Common myeloid progenitor, CD34-positive (primary cell): ENCODE data around the gene TBC1D12.

Experiments used
- CTCF ChIA-PET: fragments of 350-600 bp; sonication (Branson Sonifier 250); formaldehyde crosslinking; loops from one replicate; lab custom pipeline; 2021; ENCODE audit warnings: antibody characterized with exemption; lab: Charles Lee
- POLR2A ChIA-PET: fragments of 350-600 bp; sonication (Branson Sonifier 250); formaldehyde crosslinking; loops from one replicate; lab custom pipeline; 2021; ENCODE audit warnings: antibody characterized with exemption; lab: Charles Lee
- DNase-seq, 3 donors: peaks; one replicate each; pipeline versions ENCODE4 v3.0.0 to v3.0.0-alpha.2; 2013
- H3K27ac ChIP-seq, 2 experiments: 1 replicate in 1 of 2; 2 replicates in 1 of 2; pipeline ENCODE4 v1.7.0; 2013; ENCODE audit warnings: inconsistent platforms in 2 of 2, low read length in 2 of 2, mild to moderate bottlenecking in 2 of 2, low read depth in 1 of 2, moderate library complexity in 1 of 2; ENCODE audit not compliant: severe bottlenecking in 2 of 2, insufficient read depth in 1 of 2, poor library complexity in 1 of 2
- H3K27me3 ChIP-seq, 5 experiments: replicated peaks in 2 of 5; 1 replicate in 3 of 5; 2 replicates in 2 of 5; pipeline versions ENCODE4 v1.6.1 to v1.7.0; 2013; ENCODE audit warnings: low read length in 4 of 5, mild to moderate bottlenecking in 2 of 5, moderate library complexity in 2 of 5, inconsistent platforms in 1 of 5; ENCODE audit not compliant: insufficient read depth in 5 of 5, control insufficient read depth in 4 of 5
- H3K36me3 ChIP-seq, 4 experiments: 1 replicate in 2 of 4; 2 replicates in 2 of 4; pipeline versions ENCODE4 v1.6.1 to v1.7.0; 2013; ENCODE audit warnings: low read length in 3 of 4, control low read depth in 1 of 4, mild to moderate bottlenecking in 1 of 4; ENCODE audit not compliant: control insufficient read depth in 4 of 4, insufficient read depth in 4 of 4
- H3K4me1 ChIP-seq, 4 experiments: 1 replicate in 3 of 4; 2 replicates in 1 of 4; pipeline versions ENCODE4 v1.6.1 to v1.7.1; 2013; ENCODE audit warnings: low read length in 3 of 4, mild to moderate bottlenecking in 3 of 4, control low read depth in 1 of 4, inconsistent platforms in 1 of 4, moderate library complexity in 1 of 4; ENCODE audit not compliant: control insufficient read depth in 4 of 4, insufficient read depth in 4 of 4; ENCODE audit errors: control extremely low read depth in 1 of 4
- H3K4me3 ChIP-seq, 7 experiments: 1 replicate in 4 of 7; 2 replicates in 3 of 7; pipeline versions ENCODE4 v1.5.1 to v1.7.0; 2013; ENCODE audit warnings: mild to moderate bottlenecking in 7 of 7, low read length in 6 of 7, moderate library complexity in 6 of 7, inconsistent platforms in 2 of 7, low read depth in 2 of 7, control low read depth in 1 of 7; ENCODE audit not compliant: insufficient read depth in 4 of 7, control insufficient read depth in 1 of 7; ENCODE audit errors: extremely low read depth in 1 of 7
- H3K9me3 ChIP-seq, 5 experiments: 1 replicate in 4 of 5; 2 replicates in 1 of 5; pipeline versions ENCODE4 v1.6.1 to v1.7.1; 2013; ENCODE audit warnings: low read length in 4 of 5, mild to moderate bottlenecking in 2 of 5, inconsistent platforms in 1 of 5, low read depth in 1 of 5, moderate library complexity in 1 of 5; ENCODE audit not compliant: control insufficient read depth in 4 of 5, insufficient read depth in 2 of 5; ENCODE audit errors: control extremely low read depth in 1 of 5
- WGBS: methylation state at CpG from one replicate; pipeline ENCODE4 v1.1.5; 2013; ENCODE audit not compliant: insufficient coverage; 5-methylcytosine and 5-hydroxymethylcytosine counted together

TBC1D12 gene

DNA sequence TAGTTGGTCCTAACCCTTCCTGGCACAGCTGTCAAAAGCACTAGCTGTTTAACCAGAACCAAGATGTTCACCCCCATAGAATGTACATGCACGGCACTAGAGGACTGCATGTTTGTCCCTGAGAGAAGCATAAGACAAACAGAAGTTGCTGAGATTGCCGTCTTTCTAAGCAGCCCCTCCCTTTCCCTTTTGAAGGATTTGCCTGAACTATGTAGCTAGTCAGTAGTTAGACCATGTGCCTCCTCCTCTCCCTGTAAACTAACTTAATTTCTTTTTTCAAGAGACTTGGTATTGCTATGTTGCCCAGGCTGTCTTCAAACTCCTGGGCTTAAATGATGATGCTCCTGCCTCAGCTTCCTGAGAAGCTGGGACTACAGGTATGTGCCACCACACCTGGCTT is 40.7 kb downstream of the TBC1D12 start:
- DNase-seq, result no peak
- POLR2A ChIA-PET, result no interaction called here
- 100% methylated on average over 2 of the region's 2 CpGs for WGBS

GRCh38 chr10:94443549-94443948 is 41.2 kb downstream of the TBC1D12 start:
- Histone ChIP-seq H3K36me3 (no peaks in the 10 kb centered on the region), H3K27ac (no peak overlapping the region), H3K27me3 (no peaks in the 10 kb centered on the region), H3K4me1 (peaks cover 0 to 2% (median 0%) of the 10 kb centered on the region in 4 experiments), H3K9me3 (no peaks in the 10 kb centered on the region), H3K4me3 (no peak overlapping the region)
- POLR2A ChIA-PET, result no interaction called here
- 93% methylated on average over 4 of the region's 4 CpGs for WGBS
- CTCF ChIA-PET, result interaction anchor here (0.7 to 2.1 kb wide), 12 partner anchors 10 to 589 kb away, joined by 3 to 9 read pairs (median 3); partner anchors contain the start of gene NOC3L
- DNase-seq, result no peak

More for the DNA sequence above, 40.7 kb downstream of the TBC1D12 start:
- H3K9me3 ChIP-seq, result peaks cover 0 to 1% (median 0%) of the 10 kb centered on the region in 5 experiments
- H3K4me1 ChIP-seq, result peaks cover 0 to 2% (median 0%) of the 10 kb centered on the region in 4 experiments
- no peak overlapping the region for H3K27ac ChIP-seq
- CTCF ChIA-PET, result interaction anchor here (1.1 to 1.9 kb wide), 4 partner anchors 9 to 162 kb away, joined by 3 to 7 read pairs (median 4); no protein-coding TSS in a partner anchor
- H3K27me3 ChIP-seq, result no peaks in the 10 kb centered on the region
- no peak overlapping the region for H3K4me3 ChIP-seq
- H3K36me3 ChIP-seq, result no peaks in the 10 kb centered on the region

DNA sequence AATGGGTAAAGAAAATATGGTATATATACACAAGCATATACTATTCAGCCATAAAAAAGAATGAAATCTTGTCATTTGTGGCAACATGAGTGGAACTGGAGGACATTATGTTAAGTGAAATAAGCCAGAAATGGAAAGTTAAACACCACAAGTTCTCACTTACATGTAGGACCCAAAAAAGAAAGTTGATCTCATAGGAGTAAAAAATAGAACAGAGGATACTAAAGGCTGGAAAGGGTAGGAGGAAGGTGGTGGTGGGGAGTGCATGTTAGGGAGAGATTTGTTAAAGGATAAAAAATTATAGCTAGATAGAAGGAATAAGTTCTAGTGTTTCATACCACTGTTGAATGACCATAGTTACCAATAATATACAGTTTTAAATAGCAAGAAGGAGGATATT is 48.4 kb downstream of the TBC1D12 start:
- Histone ChIP-seq H3K27ac (no peak overlapping the region), H3K4me1 (no peaks in the 10 kb centered on the region), H3K27me3 (no peaks in the 10 kb centered on the region), H3K4me3 (no peak overlapping the region), H3K36me3 (no peaks in the 10 kb centered on the region), H3K9me3 (peaks cover 0 to 22% (median 5%) of the 10 kb centered on the region in 5 experiments)
- CTCF ChIA-PET, result no interaction called here
- DNase-seq, result no peak
- POLR2A ChIA-PET, result no interaction called here

GRCh38 chr10:94451883-94452519 is 49.7 kb downstream of the TBC1D12 start:
- no peaks in the 10 kb centered on the region for H3K4me1 ChIP-seq
- peaks cover 0 to 23% (median 5%) of the 10 kb centered on the region in 5 experiments for H3K9me3 ChIP-seq
- no peaks in the 10 kb centered on the region for H3K36me3 ChIP-seq
- no CpG with 5 or more reads among the region's 1 CpG for WGBS
- H3K27ac ChIP-seq, result no peak overlapping the region
- POLR2A ChIA-PET, result no interaction called here
- no peak for DNase-seq
- CTCF ChIA-PET, result interaction anchor here (1.3 kb wide), 1 partner anchor 11 kb away, joined by 3 read pairs; no protein-coding TSS in a partner anchor
- no peaks in the 10 kb centered on the region for H3K27me3 ChIP-seq
- no peak overlapping the region for H3K4me3 ChIP-seq

DNA sequence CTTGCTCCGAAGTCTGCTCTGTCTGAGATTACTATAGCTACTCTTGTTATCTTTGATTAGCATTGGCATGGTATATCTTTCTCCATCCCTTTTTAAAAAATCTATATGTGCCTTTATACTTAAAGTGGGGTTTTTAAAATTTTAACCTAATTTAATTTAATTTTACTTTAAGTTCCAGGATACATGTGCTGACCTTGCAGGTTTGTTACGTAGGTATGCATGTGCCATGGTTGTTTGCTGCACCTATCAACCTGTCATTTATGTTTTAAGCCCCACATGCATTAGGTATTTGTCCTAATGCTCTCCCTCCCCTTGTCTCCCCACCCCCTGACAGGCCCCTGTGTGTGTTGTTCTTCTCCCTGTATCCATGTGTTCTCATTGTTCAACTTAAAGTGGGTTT is 54.6 kb downstream of the TBC1D12 start:
- H3K27me3 ChIP-seq, result no peaks in the 10 kb centered on the region
- no peaks in the 10 kb centered on the region for H3K4me1 ChIP-seq
- CTCF ChIA-PET, result no interaction called here
- no peak for DNase-seq
- peaks cover 4 to 33% (median 9%) of the 10 kb centered on the region in 5 experiments for H3K9me3 ChIP-seq
- peaks cover 0 to 5% (median under 1%) of the 10 kb centered on the region in 4 experiments for H3K36me3 ChIP-seq
- no peak overlapping the region for H3K4me3 ChIP-seq
- H3K27ac ChIP-seq, result no peak overlapping the region
- WGBS, result no CpG with 5 or more reads among the region's 2 CpGs
- POLR2A ChIA-PET, result no interaction called here

DNA sequence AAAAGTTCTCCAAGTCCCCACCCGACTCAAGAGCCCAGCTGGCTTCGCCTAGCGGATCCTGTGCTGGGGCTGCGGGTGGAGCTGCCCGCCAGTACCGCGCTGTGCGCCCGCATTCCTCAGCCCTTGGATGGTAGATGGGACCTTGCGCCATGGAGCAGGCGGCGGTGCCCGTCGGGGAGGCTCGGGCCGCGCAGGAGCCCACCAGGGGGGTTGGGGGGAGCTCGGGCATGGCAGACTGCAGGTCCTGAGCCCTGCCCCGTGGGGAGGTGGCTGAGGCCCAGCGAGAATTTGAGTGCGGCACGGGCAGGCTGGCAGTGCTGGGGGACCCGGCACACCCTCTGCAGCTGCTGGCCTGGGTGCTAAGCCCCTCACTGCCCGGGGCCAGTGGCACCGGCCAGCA is 57.0 kb downstream of the TBC1D12 start:
- CTCF ChIA-PET, result no interaction called here
- Histone ChIP-seq H3K36me3 (peaks cover 0 to 5% (median under 1%) of the 10 kb centered on the region in 4 experiments), H3K27me3 (no peaks in the 10 kb centered on the region)

GRCh38 chr10:94461503-94461902 is 59.2 kb downstream of the TBC1D12 start:
- Histone ChIP-seq H3K4me3 (no peak overlapping the region), H3K9me3 (peaks cover 4 to 25% (median 9%) of the 10 kb centered on the region in 5 experiments), H3K27ac (no peak overlapping the region), H3K27me3 (no peaks in the 10 kb centered on the region), H3K4me1 (no peaks in the 10 kb centered on the region), H3K36me3 (peaks cover 0 to 5% (median under 1%) of the 10 kb centered on the region in 4 experiments)
- no peak for DNase-seq
- CTCF ChIA-PET, result no interaction called here
- POLR2A ChIA-PET, result no interaction called here
- WGBS, result no CpG with 5 or more reads among the region's 1 CpG

More for the DNA sequence above, 57.0 kb downstream of the TBC1D12 start:
- POLR2A ChIA-PET, result no interaction called here
- DNase-seq, result no peak
- Histone ChIP-seq H3K9me3 (peaks cover 4 to 35% (median 11%) of the 10 kb centered on the region in 5 experiments), H3K4me3 (no peak overlapping the region), H3K27ac (no peak overlapping the region), H3K4me1 (no peaks in the 10 kb centered on the region)
- over 99% methylated on average over 25 of the region's 25 CpGs for WGBS
